ENCODE measurements around the gene NR2E3.

Gene NR2E3

DNA sequence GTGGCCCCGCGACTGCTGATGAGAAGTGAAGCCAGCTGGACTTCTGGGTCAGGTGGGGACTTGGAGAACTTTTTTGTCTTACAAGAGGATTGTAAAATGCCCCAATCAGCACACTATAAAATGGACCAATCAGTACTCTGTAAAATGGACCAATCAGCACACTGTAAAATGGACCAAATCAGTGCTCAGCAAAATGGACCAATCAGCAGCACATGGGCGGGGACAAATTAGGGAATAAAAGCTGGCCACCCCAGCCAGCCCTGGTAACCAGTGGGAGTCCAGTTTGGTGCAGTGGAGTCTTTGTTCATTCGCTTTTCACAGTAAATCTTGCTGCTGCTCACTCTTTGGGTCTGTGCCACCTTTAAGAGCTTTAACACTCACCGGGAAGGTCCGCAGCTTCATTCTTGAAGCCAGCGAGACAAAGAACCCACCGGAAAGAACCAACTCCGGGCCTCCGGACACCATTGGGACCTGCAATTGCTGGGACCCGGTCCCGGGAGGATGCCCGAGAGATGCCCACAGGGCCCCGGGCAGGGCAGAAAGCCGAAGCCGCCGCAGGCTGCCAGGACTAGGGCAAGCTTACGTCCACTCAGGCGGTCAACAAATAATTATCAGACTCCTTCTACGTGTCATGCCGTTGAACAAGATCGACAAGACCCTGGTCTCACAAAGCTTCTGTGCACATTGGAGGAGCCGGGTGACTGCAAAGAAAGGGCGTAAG, 8.3 kb upstream of the NR2E3 start:
- no peak overlapping the region for H3K27ac ChIP-seq (replicated peaks; ENCODE audit: low read length)
- peaks cover 8 to 12% of the 10 kb centered on the region in 2 donors for H3K4me1 ChIP-seq (ENCODE audit: control insufficient read depth in 2 of 2, insufficient read depth in 1 of 2, low read depth in 1 of 2, low read length in 2 of 2)
- no peaks in the 10 kb centered on the region for H3K36me3 ChIP-seq (replicated peaks in 1 of 2; ENCODE audit: control insufficient read depth in 2 of 2, insufficient read depth in 2 of 2, low read length in 2 of 2)
- no peak overlapping the region for H3K23ac ChIP-seq (ENCODE audit: low read depth, low read length, poor library complexity)
- no peak overlapping the region for H3K4me2 ChIP-seq (ENCODE audit: insufficient read depth, low read length, poor library complexity, severe bottlenecking)
- no peak overlapping the region for H2BK120ac ChIP-seq (ENCODE audit: low read depth, low read length)
- no peak overlapping the region for H2BK15ac ChIP-seq (ENCODE audit: low read length)
- DNase-seq (ENCODE audit: low spot score): no peak
- H2AK5ac ChIP-seq (ENCODE audit: low read depth, low read length): peak overlapping the region; percentile 20
- H3K18ac ChIP-seq (ENCODE audit: low read length): peak overlapping the region; percentile 22
- no peak overlapping the region for H2BK5ac ChIP-seq (ENCODE audit: low read length)
- H3K4me3 ChIP-seq (ENCODE audit: low read length in 2 of 2): no peak overlapping the region
- no peak overlapping the region for H2BK12ac ChIP-seq (ENCODE audit: low read length)
- WGBS, 2 donors (ENCODE audit: extremely low coverage in 2 of 2, insufficient read length in 2 of 2, insufficient replicate concordance in 1 of 2): no CpG with 5 or more reads among the region's 24 CpGs
- no peaks in the 10 kb centered on the region for H3K79me1 ChIP-seq (ENCODE audit: low read depth, low read length)
- no peak overlapping the region for H4K91ac ChIP-seq (ENCODE audit: low read depth, low read length, poor library complexity)
- no peak overlapping the region for H3K14ac ChIP-seq (ENCODE audit: low read length)
- no peaks in the 10 kb centered on the region for H3K27me3 ChIP-seq (ENCODE audit: control insufficient read depth in 3 of 3, insufficient read depth in 3 of 3, low read depth in 1 of 3, low read length in 3 of 3)
- no peak overlapping the region for H2AFZ ChIP-seq (ENCODE audit: low read length)
- H3K4ac ChIP-seq (ENCODE audit: low read length): no peak overlapping the region
- no peak overlapping the region for H4K8ac ChIP-seq (ENCODE audit: low read depth, low read length)
- H3K9ac ChIP-seq (ENCODE audit: low read depth, low read length, poor library complexity): no peak overlapping the region
- H3K9me3 ChIP-seq (replicated peaks in 1 of 2; ENCODE audit: control insufficient read depth in 2 of 2, insufficient read depth in 1 of 2, low read depth in 1 of 2, low read length in 2 of 2): no peaks in the 10 kb centered on the region

DNA sequence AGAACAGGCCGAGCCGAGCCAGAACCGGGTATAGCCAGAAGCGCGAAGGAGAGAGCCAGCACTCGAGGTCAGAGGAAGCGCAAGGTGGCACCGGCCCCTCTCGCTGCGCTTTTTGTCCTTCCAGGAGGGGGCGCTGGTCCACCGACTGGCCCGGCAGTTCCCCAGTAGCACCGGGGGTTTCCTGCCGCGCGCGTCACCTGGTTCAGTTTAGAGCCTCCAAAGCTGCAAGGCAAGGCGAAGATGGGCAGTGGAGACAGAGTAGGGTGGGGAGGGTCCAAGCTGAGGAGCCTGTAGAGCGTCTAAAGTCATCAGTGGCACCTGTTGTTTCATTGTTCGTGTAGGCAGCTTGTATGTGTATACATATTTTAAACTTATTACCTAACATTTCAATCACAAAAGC, 7.6 kb upstream of the NR2E3 start:
- Histone ChIP-seq H3K23ac (ENCODE audit: low read depth, low read length, poor library complexity) (peak overlapping the region; percentile 46), H2AK5ac (ENCODE audit: low read depth, low read length) (peak overlapping the region; percentile 20), H3K9ac (ENCODE audit: low read depth, low read length, poor library complexity) (no peak overlapping the region), H2BK5ac (ENCODE audit: low read length) (no peak overlapping the region), H3K4me2 (ENCODE audit: insufficient read depth, low read length, poor library complexity, severe bottlenecking) (no peak overlapping the region), H2BK15ac (ENCODE audit: low read length) (no peak overlapping the region), H2AFZ (ENCODE audit: low read length) (no peak overlapping the region), H3K4me3 (ENCODE audit: low read length in 2 of 2) (no peak overlapping the region), H2BK120ac (ENCODE audit: low read depth, low read length) (no peak overlapping the region), H4K8ac (ENCODE audit: low read depth, low read length) (no peak overlapping the region), H3K27me3 (ENCODE audit: control insufficient read depth in 3 of 3, insufficient read depth in 3 of 3, low read depth in 1 of 3, low read length in 3 of 3) (no peaks in the 10 kb centered on the region), H2BK12ac (ENCODE audit: low read length) (no peak overlapping the region), H3K9me3 (replicated peaks in 1 of 2; ENCODE audit: control insufficient read depth in 2 of 2, insufficient read depth in 1 of 2, low read depth in 1 of 2, low read length in 2 of 2) (no peaks in the 10 kb centered on the region), H3K4me1 (ENCODE audit: control insufficient read depth in 2 of 2, insufficient read depth in 1 of 2, low read depth in 1 of 2, low read length in 2 of 2) (peaks cover 14 to 17% of the 10 kb centered on the region in 2 donors), H3K27ac (replicated peaks; ENCODE audit: low read length) (no peak overlapping the region), H3K36me3 (replicated peaks in 1 of 2; ENCODE audit: control insufficient read depth in 2 of 2, insufficient read depth in 2 of 2, low read length in 2 of 2) (no peaks in the 10 kb centered on the region), H3K18ac (ENCODE audit: low read length) (no peak overlapping the region), H4K91ac (ENCODE audit: low read depth, low read length, poor library complexity) (no peak overlapping the region), H3K79me1 (ENCODE audit: low read depth, low read length) (no peaks in the 10 kb centered on the region), H3K4ac (ENCODE audit: low read length) (no peak overlapping the region), H3K14ac (ENCODE audit: low read length) (no peak overlapping the region)
- DNase-seq (ENCODE audit: low spot score): no peak
- no CpG with 5 or more reads among the region's 21 CpGs for whole genome bisulfite sequencing, 2 donors (ENCODE audit: extremely low coverage in 2 of 2, insufficient read length in 2 of 2, insufficient replicate concordance in 1 of 2)

DNA sequence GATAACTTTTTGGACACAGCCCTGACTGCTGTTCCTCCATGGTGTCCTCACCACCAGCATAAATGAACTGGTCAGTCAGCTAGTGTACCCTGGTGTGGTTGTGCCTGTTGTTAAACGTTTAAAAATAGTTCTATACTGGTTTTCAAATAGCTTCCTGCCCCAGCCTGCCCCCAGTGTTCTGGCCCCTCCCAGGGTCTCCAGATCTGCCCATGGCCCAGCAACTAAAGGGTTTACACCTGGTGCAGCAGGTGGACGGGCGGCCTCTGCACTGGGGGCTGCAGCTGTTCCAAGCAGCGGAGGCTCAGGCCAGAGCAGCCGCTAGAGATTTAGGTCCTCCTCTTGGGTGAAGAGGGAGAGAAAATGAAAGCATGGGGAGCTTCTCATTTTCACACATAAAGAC, 6.1 kb upstream of the NR2E3 start:
- DNase-seq (ENCODE audit: low spot score): no peak
- no peak overlapping the region for H4K91ac ChIP-seq (ENCODE audit: low read depth, low read length, poor library complexity)
- no peak overlapping the region for H2AK5ac ChIP-seq (ENCODE audit: low read depth, low read length)
- H3K4ac ChIP-seq (ENCODE audit: low read length): no peak overlapping the region
- WGBS, 2 donors (ENCODE audit: extremely low coverage in 2 of 2, insufficient read length in 2 of 2, insufficient replicate concordance in 1 of 2): no CpG with 5 or more reads among the region's 5 CpGs
- H3K36me3 ChIP-seq (replicated peaks in 1 of 2; ENCODE audit: control insufficient read depth in 2 of 2, insufficient read depth in 2 of 2, low read length in 2 of 2): no peaks in the 10 kb centered on the region
- no peak overlapping the region for H3K4me2 ChIP-seq (ENCODE audit: insufficient read depth, low read length, poor library complexity, severe bottlenecking)
- H2BK15ac ChIP-seq (ENCODE audit: low read length): no peak overlapping the region
- no peak overlapping the region for H3K14ac ChIP-seq (ENCODE audit: low read length)
- H3K18ac ChIP-seq (ENCODE audit: low read length): no peak overlapping the region
- H2BK12ac ChIP-seq (ENCODE audit: low read length): no peak overlapping the region
- H3K27ac ChIP-seq (replicated peaks; ENCODE audit: low read length): no peak overlapping the region
- no peak overlapping the region for H2BK120ac ChIP-seq (ENCODE audit: low read depth, low read length)
- no peaks in the 10 kb centered on the region for H3K79me1 ChIP-seq (ENCODE audit: low read depth, low read length)
- H2AFZ ChIP-seq (ENCODE audit: low read length): no peak overlapping the region
- no peaks in the 10 kb centered on the region for H3K27me3 ChIP-seq (ENCODE audit: control insufficient read depth in 3 of 3, insufficient read depth in 3 of 3, low read depth in 1 of 3, low read length in 3 of 3)
- peaks cover 16 to 26% of the 10 kb centered on the region in 2 donors for H3K4me1 ChIP-seq (ENCODE audit: control insufficient read depth in 2 of 2, insufficient read depth in 1 of 2, low read depth in 1 of 2, low read length in 2 of 2)
- no peak overlapping the region for H3K4me3 ChIP-seq (ENCODE audit: low read length in 2 of 2)
- no peak overlapping the region for H2BK5ac ChIP-seq (ENCODE audit: low read length)
- H3K9ac ChIP-seq (ENCODE audit: low read depth, low read length, poor library complexity): no peak overlapping the region
- no peak overlapping the region for H4K8ac ChIP-seq (ENCODE audit: low read depth, low read length)
- H3K9me3 ChIP-seq (replicated peaks in 1 of 2; ENCODE audit: control insufficient read depth in 2 of 2, insufficient read depth in 1 of 2, low read depth in 1 of 2, low read length in 2 of 2): no peaks in the 10 kb centered on the region
- no peak overlapping the region for H3K23ac ChIP-seq (ENCODE audit: low read depth, low read length, poor library complexity)

DNA sequence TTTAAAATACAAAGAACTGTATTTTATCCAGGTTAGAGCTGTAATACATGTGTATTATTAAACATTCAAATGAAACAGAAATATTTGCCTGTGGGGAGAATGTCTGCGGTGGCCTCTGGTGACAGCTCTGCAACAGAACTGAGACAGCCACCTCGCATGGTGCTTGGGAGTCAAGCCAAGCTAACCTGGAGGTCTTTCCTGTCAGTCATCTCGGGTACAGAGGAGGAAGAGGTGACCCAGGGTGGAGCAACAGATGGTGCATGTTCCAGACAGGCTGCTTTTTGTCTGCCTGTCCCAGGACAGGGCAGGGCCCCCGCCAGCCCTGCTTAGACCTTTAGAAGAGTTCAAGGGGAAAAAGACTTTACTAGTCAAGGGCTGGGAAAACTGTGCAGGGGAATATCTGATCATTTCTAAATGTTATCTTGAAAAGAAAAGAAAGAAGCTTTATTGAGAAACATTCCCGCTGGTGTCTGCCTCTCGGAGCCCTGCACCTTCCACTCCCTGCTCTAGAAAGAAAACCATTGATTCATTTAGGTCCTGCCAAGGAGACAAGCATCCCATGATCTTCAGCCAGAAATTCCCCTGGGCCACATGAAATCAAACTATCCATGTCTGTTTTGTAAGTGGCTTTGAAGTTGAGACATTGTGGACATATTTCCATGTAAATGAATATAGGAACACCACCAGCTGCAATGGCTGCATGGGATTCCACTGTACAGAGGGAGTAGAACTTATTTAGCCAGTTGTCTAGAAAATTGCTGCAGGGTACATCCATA, 5.5 kb upstream of the NR2E3 start:
- Histone ChIP-seq H3K4me1 (ENCODE audit: control insufficient read depth in 2 of 2, insufficient read depth in 1 of 2, low read depth in 1 of 2, low read length in 2 of 2) (peaks cover 16 to 26% of the 10 kb centered on the region in 2 donors), H3K9ac (ENCODE audit: low read depth, low read length, poor library complexity) (peak overlapping the region; percentile 47), H3K9me3 (replicated peaks in 1 of 2; ENCODE audit: control insufficient read depth in 2 of 2, insufficient read depth in 1 of 2, low read depth in 1 of 2, low read length in 2 of 2) (no peaks in the 10 kb centered on the region), H3K27me3 (ENCODE audit: control insufficient read depth in 3 of 3, insufficient read depth in 3 of 3, low read depth in 1 of 3, low read length in 3 of 3) (no peaks in the 10 kb centered on the region), H3K4ac (ENCODE audit: low read length) (no peak overlapping the region), H2BK5ac (ENCODE audit: low read length) (no peak overlapping the region), H2BK120ac (ENCODE audit: low read depth, low read length) (no peak overlapping the region), H3K27ac (replicated peaks; ENCODE audit: low read length) (no peak overlapping the region), H3K18ac (ENCODE audit: low read length) (no peak overlapping the region), H2AFZ (ENCODE audit: low read length) (peak overlapping the region; percentile 37), H3K23ac (ENCODE audit: low read depth, low read length, poor library complexity) (no peak overlapping the region), H4K91ac (ENCODE audit: low read depth, low read length, poor library complexity) (no peak overlapping the region), H3K4me3 (ENCODE audit: low read length in 2 of 2) (no peak overlapping the region), H3K14ac (ENCODE audit: low read length) (no peak overlapping the region), H3K79me1 (ENCODE audit: low read depth, low read length) (no peaks in the 10 kb centered on the region), H4K8ac (ENCODE audit: low read depth, low read length) (no peak overlapping the region), H3K36me3 (replicated peaks in 1 of 2; ENCODE audit: control insufficient read depth in 2 of 2, insufficient read depth in 2 of 2, low read length in 2 of 2) (no peaks in the 10 kb centered on the region), H3K4me2 (ENCODE audit: insufficient read depth, low read length, poor library complexity, severe bottlenecking) (no peak overlapping the region), H2AK5ac (ENCODE audit: low read depth, low read length) (no peak overlapping the region), H2BK12ac (ENCODE audit: low read length) (no peak overlapping the region), H2BK15ac (ENCODE audit: low read length) (no peak overlapping the region)
- no CpG with 5 or more reads among the region's 6 CpGs for WGBS, 2 donors (ENCODE audit: extremely low coverage in 2 of 2, insufficient read length in 2 of 2, insufficient replicate concordance in 1 of 2)
- DNase-seq (ENCODE audit: low spot score): no peak
